ENCODE data around the gene MAP3K5. TPM values are rescaled to one million over a fixed set of nuclear protein-coding genes. Genes with fewer than 3 reads are reported as not detected.

Gene MAP3K5
- total RNA-seq, 1 experiment from 2014 or later = 8.1 TPM

- no peaks in the 10 kb centered on the region for H3K4me1 ChIP-seq (ENCODE audit: control insufficient read depth, insufficient read depth, low read length)
- no peak overlapping the region for H3K27ac ChIP-seq (ENCODE audit: low read length)
- no peaks in the 10 kb centered on the region for H3K36me3 ChIP-seq (ENCODE audit: control insufficient read depth, insufficient read depth, low read length)
- intact Hi-C loops (cut with micrococcal nuclease; ENCODE audit: unreplicated experiment) = loop anchor here (1.0 to 10.0 kb wide), 2 partner anchors 149 to 281 kb away; partner anchors contain the start of gene SLC35D3
- H3K27me3 ChIP-seq (ENCODE audit: control insufficient read depth, insufficient read depth, low read length) = no peaks in the 10 kb centered on the region
- CTCF ChIA-PET = interaction anchor here (0.6 to 5.3 kb wide), 7 partner anchors 9 to 176 kb away, joined by 3 to 114 read pairs (median 3); partner anchors contain the start of gene MAP3K5
- no peak overlapping the region for H3K4me3 ChIP-seq (ENCODE audit: low read depth in 2 of 2, low read length in 2 of 2)
- peak; percentile 75 for DNase-seq (ENCODE audit: low read depth, low spot score)
- TF ChIP-seq POLR2AphosphoS5 (IDR thresholded peaks at IDR 0.05; ENCODE audit: low read depth, low read length) (no peak; the same call in 1 of the 2 replicates), CTCF (IDR thresholded peaks at IDR 0.05) (peak; percentile 93)
- in situ Hi-C loops (cut with HindIII; ENCODE audit: low pct_unique_long_range_greater_than_20kb, low sequenced_read_pairs) = no loop called here
- BruUV-seq (replicated peaks) = no TSS peak
- peak; percentile 99 for ATAC-seq
- H3K9me3 ChIP-seq (ENCODE audit: control insufficient read depth, insufficient read depth, low read depth, low read length) = no peaks in the 10 kb centered on the region
- POLR2A ChIA-PET = interaction anchor here (1.4 kb wide), 1 partner anchor 148 kb away, joined by 5 read pairs; the partner anchor contains the start of gene MAP3K5
These were observed 148.3 kb downstream of the MAP3K5 start for GRCh38 chr6:136643850-136644596.

GRCh38 chr6:136641873-136642465 is 150.3 kb downstream of the MAP3K5 start:
- Histone ChIP-seq H3K4me1 (ENCODE audit: control insufficient read depth, insufficient read depth, low read length) (no peaks in the 10 kb centered on the region), H3K27ac (ENCODE audit: low read length) (no peak overlapping the region), H3K27me3 (ENCODE audit: control insufficient read depth, insufficient read depth, low read length) (no peaks in the 10 kb centered on the region), H3K9me3 (ENCODE audit: control insufficient read depth, insufficient read depth, low read depth, low read length) (no peaks in the 10 kb centered on the region), H3K4me3 (ENCODE audit: low read depth in 2 of 2, low read length in 2 of 2) (no peak overlapping the region), H3K36me3 (ENCODE audit: control insufficient read depth, insufficient read depth, low read length) (no peaks in the 10 kb centered on the region)
- no peak for DNase-seq (ENCODE audit: low read depth, low spot score)
- ATAC-seq = no peak
- CTCF ChIA-PET = interaction anchor here (5.3 kb wide), 1 partner anchor 150 kb away, joined by 114 read pairs; the partner anchor contains the start of gene MAP3K5
- POLR2A ChIA-PET = no interaction called here
- no peak for TF ChIP-seq CTCF (IDR thresholded peaks at IDR 0.05)
- TF ChIP-seq POLR2AphosphoS5 (IDR thresholded peaks at IDR 0.05; ENCODE audit: low read depth, low read length) = no peak
- no peak for TF ChIP-seq REST (IDR thresholded peaks at IDR 0.05; ENCODE audit: insufficient read depth in 1 of 2, low read depth in 2 of 2, low read length in 1 of 2)
- no peak for TF ChIP-seq TCF7L2 (IDR thresholded peaks at IDR 0.05; ENCODE audit: low read depth, low read length)
- TF ChIP-seq SIN3A (IDR thresholded peaks at IDR 0.05; ENCODE audit: borderline replicate concordance, insufficient read depth, low read depth, low read length) = no peak
- in situ Hi-C loops (cut with HindIII; ENCODE audit: low pct_unique_long_range_greater_than_20kb, low sequenced_read_pairs) (no loop called here), intact Hi-C loops (cut with micrococcal nuclease; ENCODE audit: unreplicated experiment) (loop anchor here (10.0 kb wide), 1 partner anchor 283 kb away; the partner anchor contains the start of gene SLC35D3)
- no TSS peak for BruUV-seq (replicated peaks)

All from Panc1 (cell line).